GM12875 (cell line): Measurements from ENCODE around the gene ELP4.

ENCODE experiments used
- H3K4me3 ChIP-seq: one replicate; pipeline ENCODE4 v1.5.1; 2011; ENCODE audit warnings: low read depth, low read length, control low read depth
- TF ChIP-seq, protein P1 (sequence below): IDR thresholded peaks from 2 replicates; pipeline ENCODE4 v1.5.1; 2011; ENCODE audit warnings: low read depth, mild to moderate bottlenecking, control low read depth, inconsistent platforms, low read length, moderate library complexity, borderline replicate concordance; ENCODE audit not compliant: insufficient read depth

Gene ELP4

DNA sequence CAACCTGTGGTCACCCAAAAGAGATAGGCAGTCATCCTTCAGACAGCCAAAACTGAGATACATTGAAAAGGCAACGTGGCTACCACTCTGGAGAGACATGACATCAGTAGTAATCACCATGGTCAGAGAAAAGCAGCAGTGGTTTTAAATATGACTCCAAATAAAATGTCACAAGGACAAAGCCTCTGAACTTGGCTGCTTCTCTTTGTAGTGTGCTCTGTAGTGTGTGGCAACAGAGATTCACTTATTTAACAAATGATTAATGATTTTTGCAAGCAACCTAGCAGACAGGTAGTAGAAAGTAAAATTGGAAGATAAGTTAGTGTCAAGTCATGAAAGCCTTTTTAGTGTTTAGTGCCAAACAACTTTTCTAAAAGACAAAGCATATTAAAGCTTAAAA, 238.0 kb downstream of the ELP4 start:
- H3K4me3 ChIP-seq = no peak overlapping the region
- TF ChIP-seq, protein P1, sequence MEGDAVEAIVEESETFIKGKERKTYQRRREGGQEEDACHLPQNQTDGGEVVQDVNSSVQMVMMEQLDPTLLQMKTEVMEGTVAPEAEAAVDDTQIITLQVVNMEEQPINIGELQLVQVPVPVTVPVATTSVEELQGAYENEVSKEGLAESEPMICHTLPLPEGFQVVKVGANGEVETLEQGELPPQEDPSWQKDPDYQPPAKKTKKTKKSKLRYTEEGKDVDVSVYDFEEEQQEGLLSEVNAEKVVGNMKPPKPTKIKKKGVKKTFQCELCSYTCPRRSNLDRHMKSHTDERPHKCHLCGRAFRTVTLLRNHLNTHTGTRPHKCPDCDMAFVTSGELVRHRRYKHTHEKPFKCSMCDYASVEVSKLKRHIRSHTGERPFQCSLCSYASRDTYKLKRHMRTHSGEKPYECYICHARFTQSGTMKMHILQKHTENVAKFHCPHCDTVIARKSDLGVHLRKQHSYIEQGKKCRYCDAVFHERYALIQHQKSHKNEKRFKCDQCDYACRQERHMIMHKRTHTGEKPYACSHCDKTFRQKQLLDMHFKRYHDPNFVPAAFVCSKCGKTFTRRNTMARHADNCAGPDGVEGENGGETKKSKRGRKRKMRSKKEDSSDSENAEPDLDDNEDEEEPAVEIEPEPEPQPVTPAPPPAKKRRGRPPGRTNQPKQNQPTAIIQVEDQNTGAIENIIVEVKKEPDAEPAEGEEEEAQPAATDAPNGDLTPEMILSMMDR = no peak

DNA sequence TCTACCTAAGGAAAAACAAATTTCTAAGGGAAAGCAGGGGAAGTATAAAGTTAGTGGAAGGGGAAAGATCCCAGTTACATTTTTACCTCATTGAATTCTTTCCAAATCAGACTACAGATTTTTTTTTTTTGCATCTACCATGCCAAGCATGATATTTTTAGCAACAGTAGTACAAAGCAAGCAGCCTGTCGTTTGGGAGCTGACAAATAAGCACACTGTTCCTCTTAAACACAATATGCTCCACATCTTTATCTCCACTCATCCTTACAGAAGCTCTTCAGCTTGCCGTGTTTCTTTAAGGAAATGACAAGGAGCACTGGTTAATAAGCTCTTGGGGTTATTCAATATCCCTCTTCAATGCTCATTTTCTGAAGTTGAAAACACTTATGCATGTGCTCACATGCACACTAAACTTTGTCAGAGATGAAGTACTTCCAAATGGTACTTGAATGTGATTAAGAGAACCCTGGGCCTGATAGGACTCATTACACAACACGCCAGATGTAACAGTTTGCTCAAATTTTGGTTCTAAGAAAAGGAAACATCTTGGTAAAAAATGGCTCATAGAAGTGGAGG, 247.8 kb downstream of the ELP4 start:
- no peak overlapping the region for H3K4me3 ChIP-seq
- TF ChIP-seq, protein P1 = no peak

DNA sequence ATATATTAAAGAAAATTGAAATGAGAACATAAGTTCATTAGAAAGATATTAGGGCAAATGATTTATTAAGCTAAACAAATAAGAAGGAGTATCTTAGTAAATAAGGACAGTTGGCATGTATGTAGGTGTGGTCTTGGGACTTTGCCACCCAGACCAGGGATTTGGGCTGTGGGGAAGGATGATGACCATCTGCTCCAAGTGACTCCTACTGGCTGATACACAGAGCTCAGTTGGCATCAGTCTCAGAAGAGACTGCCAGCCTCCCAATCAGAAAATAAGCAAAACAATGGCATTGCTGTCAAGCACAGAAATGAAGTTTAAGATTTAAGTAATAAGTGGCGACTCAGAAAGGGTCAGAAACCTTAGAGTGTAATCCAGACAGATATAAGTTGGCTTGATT, 252.1 kb downstream of the ELP4 start:
- TF ChIP-seq, protein P1 = no peak
- no peak overlapping the region for H3K4me3 ChIP-seq

DNA sequence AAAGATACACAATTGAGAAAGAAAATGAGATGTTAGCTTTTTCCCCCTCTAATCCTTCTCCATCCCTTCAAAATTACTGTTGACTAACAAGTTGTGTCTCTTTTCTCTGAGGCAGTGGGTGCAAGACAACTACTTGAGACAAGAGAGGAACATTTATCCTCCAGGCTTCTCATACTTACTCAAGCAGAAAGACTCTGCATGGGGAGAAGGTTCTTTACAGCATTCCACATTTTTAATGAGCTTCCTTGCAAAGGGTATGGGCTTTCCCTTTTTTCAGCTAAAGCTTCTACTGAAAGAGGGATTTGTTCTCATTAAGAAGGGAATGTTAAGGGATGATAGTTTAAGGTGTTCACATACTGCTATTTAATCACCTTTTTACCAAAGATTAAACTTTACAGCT, 253.7 kb downstream of the ELP4 start:
- H3K4me3 ChIP-seq = no peak overlapping the region
- TF ChIP-seq, protein P1 = no peak

DNA sequence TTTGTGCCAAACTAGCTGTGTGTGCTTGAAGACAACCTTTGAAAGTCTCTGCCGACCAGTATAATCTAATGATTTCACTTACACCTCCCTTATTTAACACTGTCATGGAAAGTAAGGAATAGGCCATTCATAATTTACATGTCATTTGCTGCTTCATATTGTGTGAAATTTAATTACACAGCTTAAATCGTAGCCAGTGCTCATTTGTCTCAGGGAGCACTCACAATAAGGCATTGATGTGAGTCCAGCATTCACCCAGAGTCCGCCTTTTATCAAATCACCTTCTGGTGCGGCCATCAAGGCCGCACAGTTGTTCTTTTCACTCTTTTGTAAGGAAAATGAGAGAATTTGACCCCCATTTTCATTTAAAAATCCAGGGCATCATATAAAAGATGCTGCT, 254.7 kb downstream of the ELP4 start:
- no peak overlapping the region for H3K4me3 ChIP-seq
- TF ChIP-seq, protein P1 = no peak

DNA sequence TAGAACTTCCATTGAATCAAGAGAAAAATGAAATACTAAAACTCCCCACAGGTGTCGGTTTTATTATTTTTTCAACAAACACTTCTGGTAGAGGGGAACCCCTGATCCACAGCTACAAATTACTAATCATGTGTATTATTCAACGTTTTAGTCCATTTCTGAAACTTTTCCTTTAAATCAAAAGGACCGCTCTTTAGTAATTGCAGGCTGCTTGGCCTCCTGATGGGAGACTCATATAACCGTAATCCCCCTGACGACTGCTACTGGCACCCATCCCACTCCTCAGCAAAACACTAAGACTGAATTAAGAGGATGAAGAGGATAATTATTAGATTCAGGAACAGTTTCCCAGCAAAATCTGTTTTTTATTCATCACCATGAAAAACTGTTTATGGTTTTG, 255.2 kb downstream of the ELP4 start:
- TF ChIP-seq, protein P1 = no peak
- H3K4me3 ChIP-seq = no peak overlapping the region

DNA sequence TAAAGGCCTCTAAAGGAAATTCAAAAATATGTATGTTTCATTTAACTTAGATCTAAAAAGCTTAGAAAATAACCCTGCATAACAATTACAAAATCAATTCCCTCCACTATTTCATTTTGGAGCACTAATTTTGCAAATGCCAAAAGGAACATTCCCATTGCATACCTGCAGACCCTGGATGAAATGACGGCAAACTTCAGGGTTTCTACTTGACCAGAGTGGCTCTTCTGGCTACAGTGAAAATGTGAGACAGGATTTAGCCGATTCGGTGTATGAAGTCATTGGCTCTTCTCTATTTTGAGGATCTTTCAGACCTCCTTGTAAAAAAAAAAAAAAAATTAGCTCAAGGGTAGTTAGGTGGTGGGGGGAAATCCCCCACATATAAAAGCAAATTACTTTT, 257.5 kb downstream of the ELP4 start:
- TF ChIP-seq, protein P1 = no peak
- H3K4me3 ChIP-seq = no peak overlapping the region
